Loucy (cell line): ENCODE measurements around the gene MAP3K12.

ENCODE experiments used
- H2AFZ ChIP-seq: fragments of 200-600 bp; sonication (generic); 2 replicates; pipeline ENCODE4 v1.6.0; 2016; ENCODE audit warnings: antibody characterized with exemption, mild to moderate bottlenecking, low read length, moderate library complexity
- H3F3A ChIP-seq: fragments of 200-600 bp; 2 replicates; pipeline ENCODE4 v1.6.0; 2016; ENCODE audit warnings: antibody characterized with exemption, low read depth, mild to moderate bottlenecking
- H3K27me3 ChIP-seq: fragments of 200-600 bp; sonication (generic); 2 replicates; pipeline ENCODE4 v1.6.1; 2014; ENCODE audit warnings: low read length, mild to moderate bottlenecking; ENCODE audit not compliant: insufficient read depth, poor library complexity, severe bottlenecking
- H3K36me3 ChIP-seq: fragments of 200-600 bp; sonication (generic); 2 replicates; pipeline ENCODE4 v1.6.1; 2016; ENCODE audit warnings: low read length; ENCODE audit not compliant: insufficient read depth
- H3K4me1 ChIP-seq: fragments of 200-600 bp; sonication (generic); 2 replicates; pipeline ENCODE4 v1.5.1; 2014; ENCODE audit warnings: low read length, mild to moderate bottlenecking; ENCODE audit not compliant: insufficient read depth, poor library complexity, severe bottlenecking
- H3K4me2 ChIP-seq: fragments of 200-600 bp; sonication (generic); 2 replicates; pipeline ENCODE4 v1.6.0; 2014; ENCODE audit warnings: antibody characterized with exemption, low read length, low read depth, mild to moderate bottlenecking; ENCODE audit not compliant: poor library complexity, severe bottlenecking
- H3K4me3 ChIP-seq: fragments of 200-600 bp; sonication (generic); 2 replicates; pipeline ENCODE4 v1.5.1; 2014; ENCODE audit warnings: low read length, mild to moderate bottlenecking, mixed read lengths; ENCODE audit not compliant: poor library complexity, severe bottlenecking
- H3K79me2 ChIP-seq: fragments of 200-600 bp; sonication (generic); 2 replicates; pipeline ENCODE4 v1.6.1; 2014; ENCODE audit warnings: low read length; ENCODE audit not compliant: insufficient read depth
- H3K9ac ChIP-seq: fragments of 200-600 bp; sonication (generic); 2 replicates; pipeline ENCODE4 v1.6.0; 2014; ENCODE audit warnings: mild to moderate bottlenecking, low read depth, low read length, moderate library complexity; ENCODE audit not compliant: poor library complexity, severe bottlenecking
- H3K9me2 ChIP-seq: fragments of 200-600 bp; sonication (generic); replicated peaks from 2 replicates; pipeline ENCODE4 v1.6.1; 2016; ENCODE audit warnings: low read depth, low read length, mixed read lengths
- H3K9me3 ChIP-seq: fragments of 200-600 bp; sonication (generic); 2 replicates; pipeline ENCODE4 v1.6.1; 2014; ENCODE audit warnings: mild to moderate bottlenecking, antibody characterized with exemption, low read length, low read depth; ENCODE audit not compliant: insufficient read depth
- H4K20me1 ChIP-seq: fragments of 200-600 bp; sonication (generic); 2 replicates; pipeline ENCODE4 v1.6.0; 2014; ENCODE audit warnings: antibody characterized with exemption, low read length, mild to moderate bottlenecking; ENCODE audit not compliant: insufficient read depth, poor library complexity, severe bottlenecking
- EZH2phosphoT487 ChIP-seq: fragments of 200-600 bp; IDR thresholded peaks from 2 replicates; pipeline ENCODE4 v1.6.1; 2018; ENCODE audit warnings: antibody characterized with exemption, mild to moderate bottlenecking, moderate library complexity, borderline replicate concordance
- TF ChIP-seq, protein P1 (sequence below): fragments of 200-600 bp; sonication (generic); conservative IDR thresholded peaks from 2 replicates; pipeline ENCODE4 v1.5.1; 2014; ENCODE audit warnings: mild to moderate bottlenecking, antibody characterized with exemption, low read length

MAP3K12 gene

DNA sequence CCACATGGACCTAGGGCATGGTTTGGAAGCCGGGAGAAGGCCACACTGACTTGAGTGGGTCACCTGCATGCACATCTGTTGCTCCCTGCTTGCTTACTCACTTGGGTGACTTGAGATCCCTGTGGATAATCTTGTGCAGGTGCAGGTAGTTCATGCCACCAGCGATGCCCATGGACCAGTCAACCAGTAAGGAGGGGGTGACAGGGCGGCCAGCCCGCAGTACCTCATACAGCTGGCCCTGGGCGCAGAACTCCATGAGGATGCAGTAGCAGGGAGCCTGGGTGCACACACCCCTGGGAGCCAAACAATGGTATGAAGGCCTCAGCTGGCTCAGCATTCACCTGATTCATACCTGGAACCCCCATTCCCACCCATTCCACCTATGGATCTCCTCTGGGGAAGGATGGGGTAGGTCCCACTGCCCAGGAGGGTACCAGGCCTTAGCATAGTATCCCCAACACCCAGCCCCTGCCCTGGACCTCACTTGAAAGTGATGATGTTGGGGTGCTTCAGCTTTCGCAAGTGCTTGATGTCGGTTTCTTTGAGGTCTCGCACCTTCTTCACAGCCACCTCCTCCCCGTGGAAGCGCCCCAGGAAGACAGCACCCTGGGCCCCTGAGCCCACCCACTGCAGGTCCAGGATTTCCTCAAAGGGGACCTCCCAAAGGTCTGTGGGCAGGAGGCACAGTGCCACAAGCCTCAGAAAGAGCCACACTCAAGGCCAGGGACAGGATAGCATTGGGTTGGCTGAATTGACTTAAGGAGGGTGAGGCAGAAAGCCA lies 13.1 kb downstream of the MAP3K12 start:
- Histone ChIP-seq H3K4me3 (no peak overlapping the region), H2AFZ (no peak overlapping the region), H3K9me2 (no peaks in the 10 kb centered on the region), H3K4me1 (no peaks in the 10 kb centered on the region), H3F3A (no peaks in the 10 kb centered on the region), H3K79me2 (no peaks in the 10 kb centered on the region), H3K27me3 (no peaks in the 10 kb centered on the region), H3K9ac (no peak overlapping the region), H3K36me3 (peaks cover 67% of the 10 kb centered on the region; the same call in 1 of the 2 replicates), H3K4me2 (no peak overlapping the region), H4K20me1 (peaks cover 23% of the 10 kb centered on the region), H3K9me3 (no peaks in the 10 kb centered on the region)
- TF ChIP-seq EZH2phosphoT487 = no peak
- TF ChIP-seq, protein P1, sequence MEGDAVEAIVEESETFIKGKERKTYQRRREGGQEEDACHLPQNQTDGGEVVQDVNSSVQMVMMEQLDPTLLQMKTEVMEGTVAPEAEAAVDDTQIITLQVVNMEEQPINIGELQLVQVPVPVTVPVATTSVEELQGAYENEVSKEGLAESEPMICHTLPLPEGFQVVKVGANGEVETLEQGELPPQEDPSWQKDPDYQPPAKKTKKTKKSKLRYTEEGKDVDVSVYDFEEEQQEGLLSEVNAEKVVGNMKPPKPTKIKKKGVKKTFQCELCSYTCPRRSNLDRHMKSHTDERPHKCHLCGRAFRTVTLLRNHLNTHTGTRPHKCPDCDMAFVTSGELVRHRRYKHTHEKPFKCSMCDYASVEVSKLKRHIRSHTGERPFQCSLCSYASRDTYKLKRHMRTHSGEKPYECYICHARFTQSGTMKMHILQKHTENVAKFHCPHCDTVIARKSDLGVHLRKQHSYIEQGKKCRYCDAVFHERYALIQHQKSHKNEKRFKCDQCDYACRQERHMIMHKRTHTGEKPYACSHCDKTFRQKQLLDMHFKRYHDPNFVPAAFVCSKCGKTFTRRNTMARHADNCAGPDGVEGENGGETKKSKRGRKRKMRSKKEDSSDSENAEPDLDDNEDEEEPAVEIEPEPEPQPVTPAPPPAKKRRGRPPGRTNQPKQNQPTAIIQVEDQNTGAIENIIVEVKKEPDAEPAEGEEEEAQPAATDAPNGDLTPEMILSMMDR = no peak

DNA sequence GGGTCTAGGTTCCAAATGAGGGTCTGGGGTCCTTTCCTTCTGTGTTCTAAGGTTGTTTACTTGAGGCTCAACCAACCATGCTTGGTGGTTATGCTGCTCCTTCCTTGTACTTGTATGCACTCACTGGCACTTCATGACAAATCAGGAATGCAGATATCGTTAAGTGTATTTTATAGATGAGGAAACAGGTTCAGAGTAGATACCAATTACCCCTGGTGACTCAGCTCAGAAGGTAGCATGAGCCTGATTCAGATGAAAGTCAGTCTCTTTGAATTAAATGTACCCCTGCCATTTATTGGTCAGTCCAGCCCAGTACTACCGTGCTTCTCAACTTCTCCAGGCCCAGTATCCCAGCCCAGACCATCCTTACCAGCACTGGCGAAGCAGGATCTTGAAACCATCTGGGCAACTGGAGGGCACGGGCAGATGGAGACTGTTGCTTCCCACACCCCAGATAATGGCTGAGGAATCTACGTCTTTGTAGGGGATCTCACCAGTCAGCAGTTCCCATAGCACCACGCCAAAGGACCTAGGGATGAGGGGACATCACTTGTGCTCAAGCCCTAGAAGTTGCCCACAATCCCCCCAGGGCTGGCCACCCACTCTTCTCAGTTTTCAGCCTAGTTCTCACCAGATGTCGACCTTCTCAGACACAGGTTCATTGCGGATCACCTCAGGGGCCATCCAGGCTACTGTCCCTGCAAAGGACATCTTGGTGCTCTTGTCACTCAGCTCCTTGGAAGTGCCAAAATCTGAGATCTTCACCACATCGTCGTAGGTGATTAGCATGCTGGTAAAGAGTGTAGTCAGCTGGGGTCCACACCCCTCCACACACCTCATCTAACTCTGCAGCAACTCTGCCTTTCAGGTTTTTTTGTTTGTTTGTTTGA lies 14.3 kb downstream of the MAP3K12 start:
- Histone ChIP-seq H3K9me2 (no peaks in the 10 kb centered on the region), H3K9ac (no peak overlapping the region), H3K4me1 (no peaks in the 10 kb centered on the region), H3K27me3 (no peaks in the 10 kb centered on the region), H3K9me3 (no peaks in the 10 kb centered on the region), H3K4me2 (no peak overlapping the region), H3F3A (peaks cover 4% of the 10 kb centered on the region; the same call in 1 of the 2 replicates), H3K79me2 (peaks cover 6% of the 10 kb centered on the region; the same call in 1 of the 2 replicates), H3K4me3 (no peak overlapping the region), H4K20me1 (peaks cover 32% of the 10 kb centered on the region), H2AFZ (no peak overlapping the region), H3K36me3 (peaks cover 78% of the 10 kb centered on the region)
- TF ChIP-seq, protein P1 = no peak

DNA sequence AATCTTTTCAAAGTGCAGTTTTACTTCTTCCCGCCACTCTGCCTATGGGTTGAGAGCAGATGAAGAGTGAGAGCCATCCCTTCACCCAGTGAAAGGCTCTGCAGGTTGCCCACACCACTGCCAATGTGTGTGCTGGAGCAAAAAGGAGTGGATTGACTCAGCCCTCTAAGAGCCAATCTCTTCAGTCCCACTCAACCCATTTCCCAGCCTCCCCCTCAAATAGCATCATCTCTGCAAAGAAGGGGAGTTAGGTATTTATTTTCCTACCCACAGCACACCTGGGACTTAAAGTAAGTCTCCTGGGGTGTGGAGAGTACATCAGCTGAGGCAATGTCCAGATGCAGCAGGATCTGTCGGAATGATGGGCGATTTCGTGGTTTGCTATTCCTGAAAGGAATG lies 15.3 kb downstream of the MAP3K12 start:
- H3K27me3 ChIP-seq = no peaks in the 10 kb centered on the region
- no peaks in the 10 kb centered on the region for H3K9me3 ChIP-seq
- no peaks in the 10 kb centered on the region for H3K9me2 ChIP-seq
- TF ChIP-seq, protein P1 = no peak
- no peak for TF ChIP-seq EZH2phosphoT487
- H3K4me2 ChIP-seq = no peak overlapping the region
- peaks cover 88% of the 10 kb centered on the region for H3K36me3 ChIP-seq
- peaks cover 4% of the 10 kb centered on the region; the same call in 1 of the 2 replicates for H3F3A ChIP-seq
- peaks cover 10% of the 10 kb centered on the region; the same call in 1 of the 2 replicates for H3K79me2 ChIP-seq
- peaks cover 42% of the 10 kb centered on the region for H4K20me1 ChIP-seq
- H2AFZ ChIP-seq = no peak overlapping the region
- no peak overlapping the region for H3K9ac ChIP-seq
- no peak overlapping the region for H3K4me3 ChIP-seq
- no peaks in the 10 kb centered on the region for H3K4me1 ChIP-seq
